SU-DHL-6 (cell line): ENCODE results near the gene TMEM14B.
A peak's percentile ranks its signal among the peaks of the same experiment; 100 is the strongest.

Source experiments
- H2AFZ ChIP-seq: fragments of 200-600 bp; sonication (generic); 2 replicates; pipeline ENCODE4 v1.6.1; 2014; ENCODE audit warnings: low read depth, mild to moderate bottlenecking, moderate library complexity, mixed read lengths, antibody characterized with exemption, low read length; ENCODE audit not compliant: severe bottlenecking
- H3F3A ChIP-seq: fragments of 200-600 bp; shearing (Covaris generic); 2 replicates; pipeline ENCODE4 v1.6.0; 2016; ENCODE audit warnings: antibody characterized with exemption, mild to moderate bottlenecking; ENCODE audit not compliant: insufficient read depth
- H3K27ac ChIP-seq: fragments of 200-600 bp; sonication (generic); 2 replicates; pipeline ENCODE4 v1.5.1; 2016; ENCODE audit warnings: low read depth, mild to moderate bottlenecking, low read length, moderate library complexity, mixed read lengths
- H3K27me3 ChIP-seq: fragments of 200-600 bp; sonication (generic), shearing (Covaris generic); 2 replicates; pipeline ENCODE4 v1.6.0; 2014; ENCODE audit warnings: mild to moderate bottlenecking, low read length
- H3K36me3 ChIP-seq: fragments of 200-600 bp; sonication (generic); 2 replicates; pipeline ENCODE4 v1.6.1; 2014; ENCODE audit warnings: mild to moderate bottlenecking, low read length, mixed read lengths
- H3K4me2 ChIP-seq: fragments of 300-600, 200-600 bp; shearing (Covaris generic), sonication (generic); 2 replicates; pipeline ENCODE4 v1.6.0; 2014; ENCODE audit warnings: low read length, low read depth, mild to moderate bottlenecking; ENCODE audit not compliant: poor library complexity, severe bottlenecking
- H3K4me3 ChIP-seq: fragments of 200-600 bp; sonication (generic); 2 replicates; pipeline ENCODE4 v1.5.1; 2014; ENCODE audit warnings: antibody characterized with exemption, low read length, mild to moderate bottlenecking, mixed read lengths; ENCODE audit not compliant: insufficient read depth, poor library complexity, severe bottlenecking
- H3K79me2 ChIP-seq: fragments of 200-600 bp; sonication (generic); 2 replicates; pipeline ENCODE4 v1.6.1; 2014; ENCODE audit warnings: mild to moderate bottlenecking, low read length, moderate library complexity; ENCODE audit not compliant: insufficient read depth
- H3K9ac ChIP-seq: fragments of 200-600 bp; sonication (generic); 2 replicates; pipeline ENCODE4 v1.7.0; 2014; ENCODE audit warnings: mild to moderate bottlenecking, low read length
- H3K9me2 ChIP-seq: fragments of 200-600 bp; sonication (generic); replicated peaks from 2 replicates; pipeline ENCODE4 v1.6.1; 2014; ENCODE audit warnings: low read length; ENCODE audit not compliant: insufficient read depth
- H3K9me3 ChIP-seq: fragments of 200-600 bp; sonication (generic); 2 replicates; pipeline ENCODE4 v1.6.1; 2014; ENCODE audit warnings: low read length, mixed read lengths; ENCODE audit not compliant: insufficient read depth
- H4K20me1 ChIP-seq: fragments of 200-600 bp; sonication (generic); 2 replicates; pipeline ENCODE4 v1.6.1; 2014; ENCODE audit warnings: low read depth, mild to moderate bottlenecking, antibody characterized with exemption, low read length, moderate library complexity, mixed read lengths
- CTCF ChIP-seq: fragments of 200-600 bp; sonication (generic); IDR thresholded peaks from one replicate; pipeline ENCODE4 v1.5.1; 2017; ENCODE audit warnings: antibody characterized with exemption, mild to moderate bottlenecking, low read length, moderate library complexity; ENCODE audit not compliant: insufficient read depth, poor library complexity, severe bottlenecking
- EZH2phosphoT487 ChIP-seq: fragments of 200-600 bp; sonication (generic), shearing (Covaris generic); conservative IDR thresholded peaks from 2 replicates; pipeline ENCODE4 v1.6.1; 2018; ENCODE audit warnings: mild to moderate bottlenecking, antibody characterized with exemption, low read length, moderate library complexity, mixed read lengths

The TMEM14B gene

GRCh38 chr6:10721850-10722569 lies 25.6 kb upstream of the TMEM14B start:
- Histone ChIP-seq H3K4me2 (peak overlapping the region; percentile 81), H3F3A (peaks cover 23% of the 10 kb centered on the region), H3K4me3 (peak overlapping the region; percentile 73), H3K79me2 (0 out of 2 replicates have a peak, but pooled peaks cover 12% of the 10 kb centered on the region), H3K9me2 (no peaks in the 10 kb centered on the region), H2AFZ (peak overlapping the region; percentile 96), H4K20me1 (no peaks in the 10 kb centered on the region), H3K9ac (peak overlapping the region; percentile 79), H3K27me3 (no peaks in the 10 kb centered on the region), H3K27ac (peak overlapping the region; percentile 48), H3K9me3 (peaks cover 29% of the 10 kb centered on the region), H3K36me3 (0 out of 2 replicates have a peak, but pooled peaks cover 3% of the 10 kb centered on the region)
- TF ChIP-seq EZH2phosphoT487 (no peak), CTCF (no peak)

DNA sequence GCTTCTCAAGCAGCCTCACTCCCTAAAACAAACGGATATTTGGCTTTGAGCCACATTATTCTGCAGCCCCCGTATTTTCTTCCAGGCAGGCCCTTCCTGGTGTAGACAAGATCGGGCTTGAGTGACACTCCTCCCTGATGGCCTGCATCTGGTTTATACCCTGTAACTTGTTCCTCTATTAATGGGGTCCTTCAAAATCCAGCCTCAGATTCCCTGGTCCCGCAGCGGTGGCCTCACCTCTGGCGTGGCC lies 25.1 kb upstream of the TMEM14B start:
- H3K27ac ChIP-seq, result peak overlapping the region; percentile 48
- no peaks in the 10 kb centered on the region for H3K9me2 ChIP-seq
- H3K9ac ChIP-seq, result peak overlapping the region; percentile 79
- no peaks in the 10 kb centered on the region for H4K20me1 ChIP-seq
- TF ChIP-seq EZH2phosphoT487, result no peak
- TF ChIP-seq CTCF, result no peak
- peaks cover 29% of the 10 kb centered on the region for H3K9me3 ChIP-seq
- H3K27me3 ChIP-seq, result no peaks in the 10 kb centered on the region
- H3K79me2 ChIP-seq, result 0 out of 2 replicates have a peak, but pooled peaks cover 12% of the 10 kb centered on the region
- H3K4me3 ChIP-seq, result peak overlapping the region; percentile 73
- H3K4me2 ChIP-seq, result peak overlapping the region; percentile 81
- H3K36me3 ChIP-seq, result 0 out of 2 replicates have a peak, but pooled peaks cover 3% of the 10 kb centered on the region
- H3F3A ChIP-seq, result peaks cover 23% of the 10 kb centered on the region
- H2AFZ ChIP-seq, result peak overlapping the region; percentile 96

- H3K9me3 ChIP-seq, result peaks cover 25% of the 10 kb centered on the region
- peak within 1 kb of the TSS; percentile 64 for H3K27ac ChIP-seq
- TF ChIP-seq CTCF (no peak), EZH2phosphoT487 (no peak)
- peaks cover 23% of the 10 kb centered on the region for H3F3A ChIP-seq
- peak within 1 kb of the TSS; percentile 73 for H3K4me3 ChIP-seq
- H3K9me2 ChIP-seq, result no peaks in the 10 kb centered on the region
- H3K4me2 ChIP-seq, result peak within 1 kb of the TSS; percentile 81
- H3K36me3 ChIP-seq, result 0 out of 2 replicates have a peak, but pooled peaks cover 3% of the 10 kb centered on the region
- H3K79me2 ChIP-seq, result 0 out of 2 replicates have a peak, but pooled peaks cover 12% of the 10 kb centered on the region
- H4K20me1 ChIP-seq, result no peaks in the 10 kb centered on the region
- H2AFZ ChIP-seq, result peak within 1 kb of the TSS; percentile 96
- H3K27me3 ChIP-seq, result no peaks in the 10 kb centered on the region
- H3K9ac ChIP-seq, result peak within 1 kb of the TSS; percentile 79
Observed at GRCh38 chr6:10722820-10723566, 24.6 kb upstream of the TMEM14B start, which contains the start of gene TMEM14C. TMEM14C (plus strand) TSS chr6:10723070; CDS start chr6:10724614, 1,544 bp downstream.
